ENCODE measurements around the gene UCKL1.

UCKL1 gene

GRCh38 chr20:63955827-63956663 lies at the start of gene UCKL1:
Gene UCKL1, minus strand, starts transcription at chr20:63956416. Its CDS starts 44 bp downstream, at chr20:63956372.
- Histone ChIP-seq H3K27me3 (ENCODE audit: control insufficient read depth, insufficient read depth, low read length) (no peaks in the 10 kb centered on the region), H3K9me3 (ENCODE audit: control insufficient read depth, low read length) (no peaks in the 10 kb centered on the region), H3K4me3 (ENCODE audit: low read length) (peak within 1 kb of the TSS; percentile 56), H3K36me3 (ENCODE audit: control insufficient read depth, insufficient read depth, low read length) (no peaks in the 10 kb centered on the region), H3K9ac (ENCODE audit: low read length) (peak within 1 kb of the TSS; percentile 82), H3K4me1 (ENCODE audit: control insufficient read depth, insufficient read depth, low read length) (peaks cover 52% of the 10 kb centered on the region)

GRCh38 chr20:64005394-64005793 lies 49.2 kb upstream of the UCKL1 start:
- Histone ChIP-seq H3K9ac (ENCODE audit: low read length) (no peak overlapping the region), H3K4me3 (ENCODE audit: low read length) (no peak overlapping the region), H3K4me1 (ENCODE audit: control insufficient read depth, insufficient read depth, low read length) (no peaks in the 10 kb centered on the region), H3K36me3 (ENCODE audit: control insufficient read depth, insufficient read depth, low read length) (peaks cover 16% of the 10 kb centered on the region), H3K27me3 (ENCODE audit: control insufficient read depth, insufficient read depth, low read length) (no peaks in the 10 kb centered on the region), H3K9me3 (ENCODE audit: control insufficient read depth, low read length) (no peaks in the 10 kb centered on the region)

- H3K9me3 ChIP-seq (ENCODE audit: control insufficient read depth, low read length), result no peaks in the 10 kb centered on the region
- no peak overlapping the region for H3K4me3 ChIP-seq (ENCODE audit: low read length)
- H3K9ac ChIP-seq (ENCODE audit: low read length), result no peak overlapping the region
- H3K4me1 ChIP-seq (ENCODE audit: control insufficient read depth, insufficient read depth, low read length), result no peaks in the 10 kb centered on the region
- H3K27me3 ChIP-seq (ENCODE audit: control insufficient read depth, insufficient read depth, low read length), result no peaks in the 10 kb centered on the region
- peaks cover 11% of the 10 kb centered on the region for H3K36me3 ChIP-seq (ENCODE audit: control insufficient read depth, insufficient read depth, low read length)
Measured at GRCh38 chr20:64003960-64004725, 47.9 kb upstream of the UCKL1 start.

DNA sequence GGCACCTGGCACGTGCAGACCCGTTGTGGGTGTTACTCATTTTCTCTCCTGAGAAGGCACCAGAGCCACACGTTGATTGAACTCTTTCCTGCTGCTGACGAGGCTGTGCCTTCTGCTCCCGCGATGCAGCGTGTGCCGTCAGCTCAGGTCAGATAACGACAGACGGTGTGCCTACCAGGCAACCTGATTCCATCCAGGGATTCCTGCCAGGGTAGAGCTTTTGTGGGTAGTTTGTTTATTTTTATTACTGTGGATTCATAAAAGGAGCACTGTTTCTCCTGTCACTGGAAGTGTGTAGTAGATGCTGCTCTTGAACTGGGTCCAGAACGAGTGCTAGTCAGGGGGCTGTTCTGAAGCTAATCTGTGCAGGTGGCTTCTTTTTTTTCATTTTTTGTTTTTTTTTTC lies 45.4 kb upstream of the UCKL1 start:
- no peaks in the 10 kb centered on the region for H3K27me3 ChIP-seq (ENCODE audit: control insufficient read depth, insufficient read depth, low read length)
- no peaks in the 10 kb centered on the region for H3K9me3 ChIP-seq (ENCODE audit: control insufficient read depth, low read length)
- H3K4me1 ChIP-seq (ENCODE audit: control insufficient read depth, insufficient read depth, low read length), result no peaks in the 10 kb centered on the region
- no peak overlapping the region for H3K9ac ChIP-seq (ENCODE audit: low read length)
- H3K36me3 ChIP-seq (ENCODE audit: control insufficient read depth, insufficient read depth, low read length), result peaks cover 16% of the 10 kb centered on the region
- H3K4me3 ChIP-seq (ENCODE audit: low read length), result no peak overlapping the region

GRCh38 chr20:64000906-64001305 lies 44.7 kb upstream of the UCKL1 start:
- Histone ChIP-seq H3K4me3 (ENCODE audit: low read length) (no peak overlapping the region), H3K9me3 (ENCODE audit: control insufficient read depth, low read length) (no peaks in the 10 kb centered on the region), H3K4me1 (ENCODE audit: control insufficient read depth, insufficient read depth, low read length) (no peaks in the 10 kb centered on the region), H3K27me3 (ENCODE audit: control insufficient read depth, insufficient read depth, low read length) (no peaks in the 10 kb centered on the region), H3K36me3 (ENCODE audit: control insufficient read depth, insufficient read depth, low read length) (peaks cover 16% of the 10 kb centered on the region), H3K9ac (ENCODE audit: low read length) (no peak overlapping the region)

GRCh38 chr20:63982937-63983336 lies 26.7 kb upstream of the UCKL1 start:
- no peak overlapping the region for H3K9ac ChIP-seq (ENCODE audit: low read length)
- H3K36me3 ChIP-seq (ENCODE audit: control insufficient read depth, insufficient read depth, low read length), result no peaks in the 10 kb centered on the region
- no peaks in the 10 kb centered on the region for H3K9me3 ChIP-seq (ENCODE audit: control insufficient read depth, low read length)
- H3K27me3 ChIP-seq (ENCODE audit: control insufficient read depth, insufficient read depth, low read length), result no peaks in the 10 kb centered on the region
- H3K4me1 ChIP-seq (ENCODE audit: control insufficient read depth, insufficient read depth, low read length), result peaks cover 24% of the 10 kb centered on the region
- H3K4me3 ChIP-seq (ENCODE audit: low read length), result no peak overlapping the region

GRCh38 chr20:63980806-63981728 lies 24.9 kb upstream of the UCKL1 start, which contains the start of gene PRPF6:
Gene PRPF6, plus strand, starts transcription at chr20:63981132. Its CDS starts 114 bp downstream, at chr20:63981246.
- Histone ChIP-seq H3K4me1 (ENCODE audit: control insufficient read depth, insufficient read depth, low read length) (peaks cover 31% of the 10 kb centered on the region), H3K27me3 (ENCODE audit: control insufficient read depth, insufficient read depth, low read length) (no peaks in the 10 kb centered on the region), H3K9me3 (ENCODE audit: control insufficient read depth, low read length) (no peaks in the 10 kb centered on the region), H3K36me3 (ENCODE audit: control insufficient read depth, insufficient read depth, low read length) (no peaks in the 10 kb centered on the region), H3K9ac (ENCODE audit: low read length) (peak within 1 kb of the TSS; percentile 76), H3K4me3 (ENCODE audit: low read length) (peak within 1 kb of the TSS; percentile 82)

DNA sequence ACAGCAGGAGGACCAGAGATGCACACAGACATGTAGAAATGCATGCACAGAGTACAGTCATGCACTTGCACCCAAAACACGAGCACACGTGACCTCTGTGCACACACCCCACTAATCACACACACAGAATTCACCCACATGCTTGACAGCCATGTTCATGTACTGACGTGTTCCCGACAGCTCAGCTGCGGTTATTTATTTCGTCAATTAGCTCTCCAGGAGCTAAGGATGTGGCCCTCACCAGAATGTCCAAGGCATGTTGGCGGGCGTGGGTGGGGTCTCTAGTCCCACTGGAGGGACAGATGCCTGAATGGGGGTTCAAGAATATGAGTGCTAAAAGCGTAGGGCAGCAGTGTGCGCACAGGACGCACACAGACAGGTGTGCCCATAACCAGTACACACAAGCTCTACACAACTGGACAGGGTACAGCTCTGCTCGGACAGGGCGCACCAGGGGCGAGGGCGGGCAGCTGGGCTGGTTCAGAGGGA lies 24.1 kb upstream of the UCKL1 start:
- H3K4me3 ChIP-seq (ENCODE audit: low read length), result peak overlapping the region; percentile 82
- H3K9ac ChIP-seq (ENCODE audit: low read length), result peak overlapping the region; percentile 76
- H3K27me3 ChIP-seq (ENCODE audit: control insufficient read depth, insufficient read depth, low read length), result no peaks in the 10 kb centered on the region
- H3K4me1 ChIP-seq (ENCODE audit: control insufficient read depth, insufficient read depth, low read length), result peaks cover 31% of the 10 kb centered on the region
- no peaks in the 10 kb centered on the region for H3K36me3 ChIP-seq (ENCODE audit: control insufficient read depth, insufficient read depth, low read length)
- H3K9me3 ChIP-seq (ENCODE audit: control insufficient read depth, low read length), result no peaks in the 10 kb centered on the region

GRCh38 chr20:63979557-63980316 lies 23.5 kb upstream of the UCKL1 start, which contains the start of gene SAMD10:
Gene SAMD10, minus strand, starts transcription at chr20:63979642. Its CDS starts 175 bp downstream, at chr20:63979467.
- no peaks in the 10 kb centered on the region for H3K36me3 ChIP-seq (ENCODE audit: control insufficient read depth, insufficient read depth, low read length)
- H3K4me3 ChIP-seq (ENCODE audit: low read length), result peak within 1 kb of the TSS; percentile 82
- peak within 1 kb of the TSS; percentile 76 for H3K9ac ChIP-seq (ENCODE audit: low read length)
- no peaks in the 10 kb centered on the region for H3K9me3 ChIP-seq (ENCODE audit: control insufficient read depth, low read length)
- peaks cover 34% of the 10 kb centered on the region for H3K4me1 ChIP-seq (ENCODE audit: control insufficient read depth, insufficient read depth, low read length)
- H3K27me3 ChIP-seq (ENCODE audit: control insufficient read depth, insufficient read depth, low read length), result no peaks in the 10 kb centered on the region

DNA sequence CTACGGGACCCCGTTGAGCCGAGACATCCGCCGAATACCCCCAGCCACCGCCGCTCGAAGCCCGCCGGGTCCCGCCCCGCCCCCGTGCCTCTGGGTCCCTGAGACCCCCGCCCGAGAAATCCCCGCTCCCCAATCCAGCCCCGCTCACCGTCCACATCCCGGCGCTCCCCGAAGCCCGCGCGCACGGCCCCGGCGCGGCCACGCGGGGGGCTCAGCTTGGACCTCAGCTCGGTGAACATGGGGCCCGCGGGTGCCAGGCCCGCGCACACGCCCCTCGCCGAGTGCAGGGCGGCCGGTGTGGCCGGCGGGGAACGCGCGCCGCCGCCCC lies 23.0 kb upstream of the UCKL1 start:
- Histone ChIP-seq H3K27me3 (ENCODE audit: control insufficient read depth, insufficient read depth, low read length) (no peaks in the 10 kb centered on the region), H3K36me3 (ENCODE audit: control insufficient read depth, insufficient read depth, low read length) (no peaks in the 10 kb centered on the region), H3K4me3 (ENCODE audit: low read length) (no peak overlapping the region), H3K9ac (ENCODE audit: low read length) (peak overlapping the region; percentile 57), H3K9me3 (ENCODE audit: control insufficient read depth, low read length) (no peaks in the 10 kb centered on the region), H3K4me1 (ENCODE audit: control insufficient read depth, insufficient read depth, low read length) (peaks cover 39% of the 10 kb centered on the region)
